Amygdala (tissue), 56 donors: ENCODE measurements around the gene ATP6AP1.

Experiments
- DNase-seq, 56 donors: peaks; one replicate each; lab custom pipeline; 2025; lab: John Stamatoyannopoulos, UW

The ATP6AP1 gene

DNA sequence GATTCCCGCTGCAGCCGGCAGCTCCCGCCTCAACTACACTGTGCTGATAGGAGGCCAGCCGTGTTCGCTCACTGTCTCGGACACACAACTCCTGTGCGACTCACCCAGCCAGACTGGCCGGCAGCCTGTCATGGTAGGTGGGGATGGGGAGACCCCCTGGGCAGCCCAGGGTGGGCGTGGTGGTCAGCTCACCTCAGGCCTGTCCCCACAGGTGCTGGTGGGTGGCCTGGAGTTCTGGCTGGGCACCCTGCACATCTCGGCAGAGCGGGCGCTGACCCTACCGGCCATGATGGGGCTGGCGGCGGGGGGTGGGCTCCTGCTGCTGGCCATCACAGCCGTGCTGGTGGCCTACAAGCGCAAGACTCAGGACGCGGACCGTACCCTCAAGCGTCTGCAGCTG is 39.1 kb downstream of the ATP6AP1 start:
- DNase-seq, result no peak

DNA sequence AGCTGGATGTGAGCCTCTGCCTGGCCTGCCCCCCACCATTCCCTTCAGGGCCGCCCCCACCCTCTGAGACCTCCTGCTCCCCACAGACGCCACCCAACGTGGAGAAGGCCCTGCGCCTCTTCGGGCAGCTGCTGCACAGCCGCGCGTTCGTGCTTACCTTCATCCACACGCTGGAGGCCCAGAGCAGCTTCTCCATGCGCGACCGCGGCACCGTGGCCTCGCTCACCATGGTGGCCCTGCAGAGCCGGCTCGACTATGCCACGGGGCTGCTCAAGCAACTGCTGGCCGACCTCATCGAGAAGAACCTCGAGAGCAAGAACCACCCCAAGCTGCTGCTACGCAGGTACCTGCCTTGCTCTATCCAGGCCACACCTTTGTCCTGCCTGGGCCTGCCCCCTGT is 39.7 kb downstream of the ATP6AP1 start:
- no peak for DNase-seq

DNA sequence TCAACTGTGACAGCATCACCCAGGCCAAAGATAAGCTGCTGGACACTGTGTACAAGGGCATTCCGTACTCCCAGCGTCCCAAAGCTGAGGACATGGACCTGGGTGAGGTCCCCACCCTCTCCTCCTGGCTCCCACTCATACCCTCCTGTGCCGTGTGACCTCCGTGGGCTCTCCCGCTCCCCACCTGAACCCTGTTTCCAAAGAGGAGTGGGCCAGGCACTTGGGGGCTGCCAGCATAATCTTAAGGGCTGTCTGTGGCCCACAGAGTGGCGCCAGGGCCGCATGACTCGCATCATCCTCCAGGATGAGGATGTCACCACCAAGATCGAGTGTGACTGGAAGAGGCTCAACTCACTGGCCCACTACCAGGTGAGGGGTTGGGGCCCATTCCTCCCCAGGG is 40.6 kb downstream of the ATP6AP1 start:
- no peak for DNase-seq

DNA sequence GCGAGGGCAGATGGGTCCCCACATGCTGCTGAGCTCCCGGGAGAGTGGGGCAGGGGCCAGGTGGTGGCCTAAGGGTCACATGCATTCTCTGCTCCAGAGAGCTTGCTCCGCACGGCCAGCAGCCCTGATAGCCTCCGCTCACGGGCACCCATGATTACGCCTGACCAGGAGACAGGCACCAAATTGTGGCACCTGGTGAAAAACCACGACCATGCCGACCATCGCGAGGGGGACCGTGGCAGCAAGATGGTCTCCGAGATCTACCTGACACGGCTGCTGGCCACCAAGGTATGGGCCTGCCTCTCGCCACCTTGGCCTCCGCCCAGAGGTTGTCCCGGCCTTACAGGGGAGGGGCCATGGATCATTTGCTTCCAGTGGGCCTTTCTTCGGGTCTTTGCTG is 41.4 kb downstream of the ATP6AP1 start:
- no peak for DNase-seq

DNA sequence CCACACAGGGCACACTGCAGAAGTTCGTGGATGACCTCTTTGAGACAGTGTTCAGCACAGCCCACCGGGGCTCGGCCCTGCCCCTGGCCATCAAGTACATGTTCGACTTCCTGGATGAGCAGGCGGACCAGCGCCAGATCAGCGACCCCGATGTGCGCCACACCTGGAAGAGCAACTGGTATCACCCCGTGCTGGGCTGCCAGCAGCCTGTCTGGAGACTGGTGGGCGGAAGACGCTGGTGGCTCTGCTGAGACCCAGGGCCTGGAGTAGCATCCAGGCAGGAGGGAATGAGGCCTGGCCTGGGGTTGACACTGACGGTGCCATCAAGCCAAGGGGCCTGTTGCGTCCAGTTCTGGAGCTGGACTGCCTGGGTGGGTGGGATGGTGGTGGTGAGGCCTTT is 42.0 kb downstream of the ATP6AP1 start:
- no peak for DNase-seq

DNA sequence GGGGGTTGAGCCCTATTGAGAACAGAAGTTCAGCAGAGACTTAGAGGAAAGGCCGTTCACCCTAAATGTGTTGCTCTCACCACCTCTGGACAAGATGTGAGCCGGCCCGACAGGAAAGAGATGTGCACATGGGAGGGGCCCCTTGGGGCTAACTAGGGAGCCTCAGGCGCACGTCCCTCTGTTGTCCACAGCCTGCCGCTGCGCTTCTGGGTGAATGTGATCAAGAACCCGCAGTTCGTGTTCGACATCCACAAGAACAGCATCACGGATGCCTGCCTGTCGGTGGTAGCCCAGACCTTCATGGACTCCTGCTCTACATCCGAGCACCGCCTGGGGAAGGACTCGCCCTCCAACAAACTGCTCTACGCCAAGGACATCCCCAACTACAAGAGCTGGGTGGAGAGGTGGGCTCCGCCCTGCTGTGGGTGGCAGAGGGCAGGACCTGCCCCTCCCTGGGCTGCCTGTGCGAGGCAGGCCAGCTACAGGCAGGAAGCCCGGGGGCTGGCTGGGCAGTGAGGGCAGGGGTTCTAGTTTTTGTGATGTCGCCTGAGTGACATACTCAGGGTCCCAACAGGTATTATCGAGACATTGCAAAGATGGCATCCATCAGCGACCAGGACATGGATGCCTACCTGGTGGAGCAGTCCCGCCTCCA is 42.6 kb downstream of the ATP6AP1 start:
- no peak for DNase-seq

DNA sequence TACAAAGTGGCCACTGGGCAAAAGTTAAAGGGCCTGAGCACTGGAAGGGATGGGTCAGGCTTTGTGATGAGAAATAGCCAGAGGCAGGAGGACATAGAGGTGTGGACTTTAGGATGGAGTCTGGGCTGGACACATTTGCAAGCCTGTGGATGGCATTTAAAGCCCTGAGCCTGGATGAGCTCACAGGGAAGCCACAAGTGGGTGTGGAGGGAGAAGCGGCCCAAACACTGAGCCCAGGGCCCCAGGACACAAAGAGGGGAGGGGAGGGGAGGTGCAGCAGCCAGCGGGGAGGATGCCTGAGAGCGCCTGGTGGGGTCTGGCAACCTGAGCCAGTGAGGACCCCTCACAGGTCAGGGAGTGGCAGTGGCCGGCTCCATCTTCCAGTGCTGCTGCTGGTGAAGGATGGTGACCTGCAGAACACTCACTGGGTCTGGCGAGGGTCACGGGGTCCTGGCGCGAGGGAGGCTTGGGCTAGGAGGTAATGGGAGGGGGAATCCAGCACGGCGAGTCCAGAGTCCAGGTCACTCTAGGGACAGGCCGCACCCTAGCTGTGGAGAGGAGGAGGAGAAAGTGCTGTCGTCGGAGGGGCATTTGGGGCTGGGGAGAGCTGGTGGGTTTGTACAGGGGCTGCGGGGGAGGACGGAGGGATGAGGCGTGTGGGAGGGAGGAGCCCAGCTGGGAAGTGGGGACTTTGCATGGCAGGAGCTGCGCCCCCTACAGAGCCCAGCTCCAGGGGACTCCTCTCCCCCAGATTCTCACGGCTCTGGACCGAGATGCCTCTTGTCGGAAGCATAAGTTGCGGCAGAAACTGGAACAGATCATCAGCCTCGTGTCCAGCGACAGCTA is 43.6 kb downstream of the ATP6AP1 start:
- no peak for DNase-seq

DNA sequence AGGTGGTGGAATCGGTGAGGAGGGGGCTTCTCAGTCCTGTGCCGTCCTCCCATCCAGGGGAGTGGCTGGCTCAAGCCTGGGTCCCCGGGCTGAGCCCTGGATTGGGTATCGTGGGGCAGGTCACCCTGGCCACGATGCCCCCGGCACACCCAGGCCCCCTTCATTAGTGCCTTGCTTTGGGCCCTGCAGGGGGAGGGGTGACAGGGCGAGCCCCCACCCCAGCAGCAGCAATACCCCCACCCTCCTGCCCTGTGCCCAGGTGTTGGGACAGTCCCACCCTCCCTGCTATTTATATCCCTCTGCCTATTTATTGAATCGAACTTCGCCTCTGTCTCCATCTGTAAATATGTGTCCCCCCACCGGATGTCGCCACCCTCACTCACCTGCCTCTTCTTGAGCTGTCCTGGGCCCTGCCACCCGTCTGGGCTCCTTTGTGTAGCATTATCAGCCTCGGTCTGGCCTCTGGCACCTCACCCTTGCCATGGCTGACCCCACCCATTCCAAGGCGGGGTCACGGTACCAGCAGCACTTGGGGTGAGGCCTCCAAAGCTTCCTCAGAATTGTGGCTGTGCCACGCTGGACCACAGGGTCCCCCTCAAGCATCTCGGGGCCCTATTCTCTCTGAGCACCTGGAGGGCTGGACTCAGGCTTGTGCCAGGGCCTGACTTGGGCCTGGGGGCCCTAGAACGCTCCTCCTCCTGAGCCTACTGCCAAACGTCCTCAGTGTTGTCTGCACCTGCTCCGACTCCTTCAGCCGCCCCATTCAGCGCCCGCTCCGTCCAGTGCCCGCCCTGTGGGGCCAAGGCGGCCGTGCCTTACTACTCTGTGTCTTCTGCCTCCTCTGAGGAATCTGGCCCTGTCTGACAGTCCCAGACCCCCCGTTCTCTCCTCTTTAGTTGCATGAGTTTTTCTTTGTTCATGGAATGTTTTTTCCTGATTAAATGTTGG is 44.5 kb downstream of the ATP6AP1 start:
- DNase-seq, result no peak

DNA sequence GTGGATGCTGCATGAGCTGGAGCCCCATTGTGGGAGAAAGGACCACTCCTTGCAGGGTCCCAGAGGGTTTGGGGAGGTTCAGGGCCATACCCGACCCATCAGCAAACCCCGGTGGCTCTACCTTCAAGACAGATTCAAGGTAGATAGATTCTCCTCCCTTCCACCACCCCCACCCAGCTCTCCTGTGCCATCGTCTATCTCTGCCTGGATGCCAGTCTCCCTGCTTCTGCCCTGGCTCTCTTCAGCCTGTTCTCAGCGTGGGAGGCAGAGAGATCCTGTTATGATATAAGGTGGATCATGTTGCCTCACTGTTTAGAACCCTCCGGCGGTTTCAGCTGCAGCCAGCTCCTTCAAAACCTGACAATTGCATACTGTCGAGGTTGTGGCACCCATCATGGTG is 45.2 kb downstream of the ATP6AP1 start:
- no peak for DNase-seq

DNA sequence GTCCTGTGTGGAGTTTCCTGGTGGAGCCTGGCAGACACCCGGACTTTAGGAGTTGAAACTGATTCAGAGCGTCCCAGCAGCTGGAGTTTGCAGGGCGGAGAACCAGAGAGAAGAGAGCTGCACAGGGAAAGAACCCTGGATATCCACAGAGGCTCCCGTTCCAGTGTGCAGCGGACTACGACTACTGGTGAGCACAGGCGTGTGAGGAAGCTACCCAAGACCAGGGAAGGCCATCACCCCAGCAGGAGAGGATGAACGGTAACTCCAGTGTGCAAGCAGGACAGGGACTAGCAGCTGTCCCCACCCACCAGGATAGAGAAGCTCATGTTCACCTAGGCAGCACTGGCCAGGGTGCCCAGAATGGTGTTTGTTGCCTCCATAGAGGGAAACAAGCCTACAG is 48.3 kb downstream of the ATP6AP1 start:
- DNase-seq, result no peak

DNA sequence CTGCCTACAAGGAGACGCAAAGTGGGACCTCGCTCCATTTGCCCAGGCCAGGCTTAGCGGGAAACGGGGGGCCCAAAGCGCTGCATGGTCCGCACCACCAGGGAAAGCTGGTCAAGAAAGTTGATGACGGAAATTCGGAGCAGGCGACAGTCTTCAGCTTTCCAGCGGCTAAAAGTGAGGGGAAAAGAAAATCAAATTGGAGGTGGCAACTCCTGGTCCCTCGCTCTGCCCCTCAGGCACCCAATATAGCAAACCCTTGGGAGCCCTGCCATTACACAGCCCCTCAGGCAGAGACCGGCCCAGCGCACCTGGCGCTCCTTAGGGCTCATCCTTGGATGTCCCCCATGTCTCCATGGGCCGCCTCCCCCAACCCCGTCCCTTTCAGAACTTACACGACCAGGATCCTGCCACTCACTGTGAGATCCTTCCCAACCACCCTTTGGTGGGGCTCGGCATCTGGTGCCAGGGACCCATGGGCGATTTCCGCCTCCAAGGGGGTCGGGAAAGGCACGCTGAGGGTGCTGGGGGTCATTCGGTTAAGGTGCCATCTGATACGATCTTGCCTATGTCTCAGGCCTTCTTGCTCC is 49.5 kb downstream of the ATP6AP1 start:
- no peak for DNase-seq

DNA sequence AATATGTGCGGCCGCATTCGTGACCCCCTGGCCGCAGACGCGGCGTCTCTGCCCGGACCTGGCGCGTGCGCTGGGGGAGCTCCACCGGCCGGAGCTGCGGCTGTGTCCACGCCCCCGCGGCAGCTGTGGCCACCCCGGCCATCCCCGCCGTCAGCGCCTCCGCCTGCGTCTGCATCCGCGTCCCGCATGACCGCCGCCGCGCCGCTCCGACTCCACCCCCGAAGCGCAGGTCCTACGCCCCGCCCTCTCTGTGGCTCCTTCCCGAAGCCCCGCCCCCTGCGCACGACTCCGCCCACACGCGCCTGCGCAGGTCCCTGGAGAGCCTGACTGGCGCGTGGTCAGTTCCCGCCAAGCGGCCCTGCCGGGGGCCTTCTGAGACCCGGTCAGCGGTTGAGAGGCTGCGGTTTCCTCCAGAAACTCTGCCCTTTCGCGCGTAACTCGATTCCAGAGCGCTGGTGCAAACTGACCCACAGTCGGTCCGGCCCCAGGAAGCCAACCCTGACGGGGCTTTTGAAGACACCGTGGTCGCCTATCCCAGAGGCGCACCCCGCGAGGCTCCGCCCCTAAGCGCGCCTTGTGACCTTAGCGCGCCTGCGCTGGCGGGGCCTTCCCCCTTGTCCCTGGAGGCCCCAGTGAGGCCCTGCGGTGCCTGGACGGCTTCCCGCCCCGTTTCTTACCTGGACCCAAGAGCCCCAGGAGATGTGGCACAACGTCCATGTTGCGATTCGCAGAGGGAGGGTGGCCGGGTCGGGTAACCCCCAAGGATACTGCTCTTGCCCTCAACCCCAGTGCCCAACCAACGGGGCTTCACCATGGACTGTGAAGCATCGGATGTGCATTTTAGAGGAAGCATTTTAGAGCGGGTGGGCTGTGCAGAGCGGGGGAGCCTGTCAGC is 50.5 kb downstream of the ATP6AP1 start, which contains the start of gene LAGE3:
LAGE3 (minus strand) TSS at position 554 of the 895 bp plus-strand sequence; CDS start at position 188, 366 bp downstream.
- DNase-seq, result peak; percentile 17 to 93 (median 82)

DNA sequence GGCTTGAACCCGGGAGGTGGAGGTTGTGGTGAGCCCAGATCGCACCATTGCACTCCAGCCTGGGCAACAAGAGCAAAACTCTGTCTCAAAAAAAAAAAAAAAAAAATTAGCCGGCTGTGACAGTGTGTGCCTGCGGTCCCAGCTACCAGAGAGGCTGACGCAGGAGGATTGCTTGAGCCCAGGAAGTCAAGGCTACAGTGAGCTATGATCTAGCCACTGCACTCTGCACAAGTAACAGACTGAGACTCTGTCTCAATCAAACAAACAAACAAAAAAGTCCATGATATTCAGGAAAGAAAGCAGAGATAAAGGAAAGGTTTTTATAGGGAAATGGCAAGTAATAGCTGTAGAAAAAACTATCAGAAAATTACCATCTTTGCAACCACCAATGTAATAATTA is 52.7 kb downstream of the ATP6AP1 start:
- no peak for DNase-seq

DNA sequence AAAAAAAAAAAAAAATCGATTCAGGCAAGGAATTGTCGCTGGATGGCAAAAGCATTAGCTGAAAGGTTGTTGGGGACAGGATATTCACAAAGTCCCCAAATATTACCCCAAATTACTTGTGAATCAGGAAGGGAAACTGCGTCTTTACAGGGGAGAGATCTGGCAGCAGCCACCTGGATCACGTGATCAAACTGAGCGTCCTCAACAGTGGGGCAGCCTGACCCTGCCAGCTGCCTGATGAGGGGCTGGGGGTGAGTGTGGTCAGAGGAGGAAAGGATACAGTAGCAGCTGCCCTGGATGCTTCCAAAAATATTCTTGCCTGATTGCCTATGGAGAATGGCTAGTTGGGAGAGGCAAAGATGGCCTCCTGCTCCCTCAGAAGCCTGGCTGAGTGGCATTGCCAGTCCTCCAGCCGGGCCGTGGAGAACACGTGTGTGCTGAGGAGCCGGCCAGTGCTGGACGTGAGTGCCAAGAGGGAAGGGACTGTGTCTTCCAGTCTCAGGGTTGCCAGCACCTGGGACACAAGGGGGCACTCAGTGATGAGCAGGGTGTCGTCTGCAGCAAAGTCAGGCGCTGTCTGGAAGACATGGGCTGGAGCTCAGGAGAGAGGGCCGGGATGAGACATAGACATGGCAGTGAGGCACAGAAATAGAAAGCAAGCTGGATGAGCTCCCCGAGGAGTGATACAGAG is 53.6 kb downstream of the ATP6AP1 start:
- no peak for DNase-seq

DNA sequence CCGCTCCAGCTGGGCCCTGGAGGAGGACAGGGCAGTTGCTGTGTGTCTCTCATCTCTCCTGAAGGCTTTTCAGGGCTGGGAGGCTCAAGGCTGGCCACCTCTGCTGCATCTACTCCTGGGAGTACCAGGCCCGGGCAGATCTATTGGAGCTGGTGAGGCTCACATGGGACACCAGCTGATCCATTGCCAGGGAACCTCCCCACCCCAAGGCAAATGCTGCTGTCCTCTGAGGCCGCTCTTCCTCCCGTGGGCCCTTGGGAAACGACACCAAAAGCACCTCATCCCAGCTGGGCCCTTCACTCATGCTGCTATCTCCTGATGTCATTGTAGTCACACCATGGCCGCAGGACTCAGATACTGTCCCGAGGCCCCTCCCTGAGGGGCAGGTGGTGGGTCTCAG is 54.3 kb downstream of the ATP6AP1 start:
- DNase-seq, result no peak

DNA sequence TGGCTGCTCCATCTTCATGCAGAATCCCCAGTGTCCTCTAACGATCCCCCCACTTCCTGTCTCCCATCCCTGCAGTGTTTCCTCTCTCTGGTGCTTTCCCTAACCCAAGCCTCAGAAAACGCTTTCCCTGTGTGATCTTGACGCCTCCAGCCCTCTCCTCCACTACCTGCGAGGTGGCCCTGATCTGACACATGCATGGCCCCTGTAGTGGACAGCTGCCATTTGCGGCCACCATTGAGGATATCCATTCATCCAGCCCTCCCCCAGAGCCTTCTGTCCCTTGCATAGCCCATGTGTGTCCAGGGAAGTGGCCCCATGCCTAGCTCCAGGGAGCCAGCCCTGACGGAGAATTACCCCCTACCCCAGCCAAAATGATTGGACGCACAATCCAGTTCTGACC is 54.8 kb downstream of the ATP6AP1 start:
- no peak for DNase-seq

DNA sequence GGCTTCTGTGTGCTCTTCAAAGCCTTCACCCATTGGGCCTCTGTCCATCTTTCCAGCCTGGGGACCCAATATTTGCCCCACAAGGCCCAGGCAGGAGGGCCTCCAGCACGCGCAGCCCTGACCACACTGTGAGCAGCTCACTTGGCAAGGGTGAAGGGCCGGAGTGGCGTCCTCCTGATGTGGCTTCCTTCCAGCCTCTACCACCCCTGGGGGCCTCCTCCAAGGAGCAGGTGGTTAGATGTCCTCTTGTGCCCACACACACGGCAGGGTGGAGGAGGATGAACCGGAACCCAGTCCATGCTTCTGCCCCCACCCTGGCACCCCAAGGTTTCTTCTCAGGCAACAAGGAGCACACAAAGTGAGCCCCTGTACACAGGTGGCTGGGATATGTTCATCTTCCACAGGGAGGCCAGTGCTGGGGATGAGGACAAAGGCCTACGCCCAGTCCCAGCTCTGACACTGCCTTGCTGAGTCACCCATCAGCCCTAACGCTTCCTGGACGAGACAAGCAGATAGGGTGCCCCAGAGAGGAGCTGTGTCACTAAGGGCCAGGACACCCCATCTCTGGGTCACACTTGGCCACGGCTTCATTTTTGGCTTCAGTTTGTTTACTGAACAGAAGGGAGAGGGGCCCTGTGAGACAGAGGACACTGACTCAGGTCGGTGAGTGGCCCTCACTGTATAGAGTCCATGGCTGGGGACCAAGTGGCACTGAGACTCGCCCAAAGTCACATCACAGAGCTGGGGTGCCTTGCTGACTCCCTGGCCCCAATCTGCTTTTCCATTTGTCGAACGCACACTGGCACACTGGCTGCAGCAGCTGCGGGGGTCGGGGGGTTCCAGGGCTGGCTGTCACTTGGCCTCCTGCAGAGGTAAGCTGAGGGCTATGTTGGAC is 56.0 kb downstream of the ATP6AP1 start:
- no peak for DNase-seq
